ENCODE results near the gene NIT2. TPM values are rescaled to one million over a fixed set of nuclear protein-coding genes. Genes with fewer than 3 reads are reported as not detected.

NIT2 gene
- total RNA-seq, 4 donors from 2014 or later: 25.9 to 81.4 (median 32.1) TPM

- TF ChIP-seq CTCF (IDR thresholded peaks at IDR 0.05) (no peak), POLR2A (IDR thresholded peaks at IDR 0.05) (no peak), EP300 (IDR thresholded peaks at IDR 0.05) (no peak), POLR2AphosphoS5 (IDR thresholded peaks at IDR 0.05) (no peak)
- WGBS: 89% methylated on average over 4 of the region's 4 CpGs
These were observed 35.5 kb upstream of the NIT2 start for GRCh38 chr3:100299016-100299415.

GRCh38 chr3:100306695-100307094 lies 27.9 kb upstream of the NIT2 start:
- Histone ChIP-seq H3K36me3 (peaks cover 67% of the 10 kb centered on the region), H3K4me1 (no peaks in the 10 kb centered on the region), H3K27me3 (no peaks in the 10 kb centered on the region), H3K4me3 (no peak overlapping the region), H3K27ac (no peak overlapping the region), H3K9me3 (no peaks in the 10 kb centered on the region)
- TF ChIP-seq CTCF (IDR thresholded peaks at IDR 0.05) (no peak), EP300 (IDR thresholded peaks at IDR 0.05) (no peak), POLR2AphosphoS5 (IDR thresholded peaks at IDR 0.05) (no peak), POLR2A (IDR thresholded peaks at IDR 0.05) (no peak)
- no peak for DNase-seq (ENCODE audit: low spot score in 2 of 2)
- WGBS: 90% methylated on average over 1 of the region's 1 CpG

More at GRCh38 chr3:100299016-100299415, 35.5 kb upstream of the NIT2 start:
- Histone ChIP-seq H3K36me3 (peaks cover 62% of the 10 kb centered on the region), H3K27me3 (no peaks in the 10 kb centered on the region), H3K4me3 (no peak overlapping the region), H3K27ac (no peak overlapping the region), H3K9me3 (no peaks in the 10 kb centered on the region), H3K4me1 (no peaks in the 10 kb centered on the region)
- no peak for DNase-seq (ENCODE audit: low spot score in 2 of 2)

GRCh38 chr3:100310355-100310965 lies 24.1 kb upstream of the NIT2 start:
- Histone ChIP-seq H3K9me3 (no peaks in the 10 kb centered on the region), H3K27me3 (no peaks in the 10 kb centered on the region), H3K4me3 (no peak overlapping the region), H3K4me1 (no peaks in the 10 kb centered on the region), H3K27ac (no peak overlapping the region), H3K36me3 (peaks cover 60% of the 10 kb centered on the region)
- TF ChIP-seq EP300 (IDR thresholded peaks at IDR 0.05) (no peak), CTCF (IDR thresholded peaks at IDR 0.05) (no peak), POLR2AphosphoS5 (IDR thresholded peaks at IDR 0.05) (no peak), POLR2A (IDR thresholded peaks at IDR 0.05) (no peak)
- DNase-seq (ENCODE audit: low spot score in 2 of 2): no peak
- WGBS: 88% methylated on average over 3 of the region's 3 CpGs

- H3K27me3 ChIP-seq: no peaks in the 10 kb centered on the region
- TF ChIP-seq POLR2AphosphoS5 (IDR thresholded peaks at IDR 0.05): no peak
- no peak for TF ChIP-seq CTCF (IDR thresholded peaks at IDR 0.05)
- no peak for TF ChIP-seq POLR2A (IDR thresholded peaks at IDR 0.05)
- no peak for TF ChIP-seq EP300 (IDR thresholded peaks at IDR 0.05)
- no peak overlapping the region for H3K4me3 ChIP-seq
- no peaks in the 10 kb centered on the region for H3K9me3 ChIP-seq
- WGBS: 67% methylated on average over 2 of the region's 2 CpGs
- DNase-seq (ENCODE audit: low spot score in 2 of 2): no peak
- no peak overlapping the region for H3K27ac ChIP-seq
- H3K36me3 ChIP-seq: peaks cover 62% of the 10 kb centered on the region
- no peaks in the 10 kb centered on the region for H3K4me1 ChIP-seq
These were observed 23.5 kb upstream of the NIT2 start for GRCh38 chr3:100311011-100311410.

- Histone ChIP-seq H3K36me3 (peaks cover 47% of the 10 kb centered on the region), H3K9me3 (no peaks in the 10 kb centered on the region), H3K4me3 (no peak overlapping the region), H3K27me3 (no peaks in the 10 kb centered on the region), H3K27ac (no peak overlapping the region), H3K4me1 (no peaks in the 10 kb centered on the region)
- DNase-seq (ENCODE audit: low spot score in 2 of 2): no peak
- peak; percentile 50 to 59 for TF ChIP-seq CTCF (IDR thresholded peaks at IDR 0.05)
- TF ChIP-seq POLR2A (IDR thresholded peaks at IDR 0.05): no peak
- 35% methylated on average over 8 of the region's 8 CpGs for WGBS
These were observed 17.9 kb upstream of the NIT2 start for GRCh38 chr3:100316641-100317069.

All from suprapubic skin (tissue), 4 donors.